GM10248 (cell line): ENCODE data around the gene MYO7A.

Experiments used
- CTCF ChIA-PET: fragments of 300-600 bp; sonication (Branson Sonifier 250); formaldehyde crosslinking; extraction: SDS; loops from one replicate; lab custom pipeline; 2021; ENCODE audit warnings: antibody characterized with exemption; lab: Yijun Ruan, JAX
- POLR2A ChIA-PET: fragments of 350-650 bp; sonication (Branson Sonifier 250); formaldehyde crosslinking; extraction: SDS; loops from one replicate; lab custom pipeline; 2020; ENCODE audit warnings: antibody characterized with exemption; lab: Yijun Ruan, JAX
- DNase-seq: peaks from one replicate; pipeline ENCODE4 v3.0.0; 2012; ENCODE audit errors: extremely low spot score
- TF ChIP-seq, protein P1 (sequence below): IDR thresholded peaks from 2 replicates; pipeline ENCODE4 v1.5.1; 2012; ENCODE audit warnings: mild to moderate bottlenecking, low read depth; ENCODE audit errors: extremely low read depth, missing control alignments, control extremely low read depth

MYO7A gene

GRCh38 chr11:77088236-77089003 is 39.6 kb upstream of the MYO7A start:
- TF ChIP-seq, protein P1, sequence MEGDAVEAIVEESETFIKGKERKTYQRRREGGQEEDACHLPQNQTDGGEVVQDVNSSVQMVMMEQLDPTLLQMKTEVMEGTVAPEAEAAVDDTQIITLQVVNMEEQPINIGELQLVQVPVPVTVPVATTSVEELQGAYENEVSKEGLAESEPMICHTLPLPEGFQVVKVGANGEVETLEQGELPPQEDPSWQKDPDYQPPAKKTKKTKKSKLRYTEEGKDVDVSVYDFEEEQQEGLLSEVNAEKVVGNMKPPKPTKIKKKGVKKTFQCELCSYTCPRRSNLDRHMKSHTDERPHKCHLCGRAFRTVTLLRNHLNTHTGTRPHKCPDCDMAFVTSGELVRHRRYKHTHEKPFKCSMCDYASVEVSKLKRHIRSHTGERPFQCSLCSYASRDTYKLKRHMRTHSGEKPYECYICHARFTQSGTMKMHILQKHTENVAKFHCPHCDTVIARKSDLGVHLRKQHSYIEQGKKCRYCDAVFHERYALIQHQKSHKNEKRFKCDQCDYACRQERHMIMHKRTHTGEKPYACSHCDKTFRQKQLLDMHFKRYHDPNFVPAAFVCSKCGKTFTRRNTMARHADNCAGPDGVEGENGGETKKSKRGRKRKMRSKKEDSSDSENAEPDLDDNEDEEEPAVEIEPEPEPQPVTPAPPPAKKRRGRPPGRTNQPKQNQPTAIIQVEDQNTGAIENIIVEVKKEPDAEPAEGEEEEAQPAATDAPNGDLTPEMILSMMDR: no peak
- ChIA-PET CTCF (interaction anchor here (4.6 to 9.1 kb wide), 4 partner anchors 7 to 169 kb away, joined by 38 to 85 read pairs (median 70); no protein-coding TSS in a partner anchor), POLR2A (no interaction called here)
- no peak for DNase-seq

DNA sequence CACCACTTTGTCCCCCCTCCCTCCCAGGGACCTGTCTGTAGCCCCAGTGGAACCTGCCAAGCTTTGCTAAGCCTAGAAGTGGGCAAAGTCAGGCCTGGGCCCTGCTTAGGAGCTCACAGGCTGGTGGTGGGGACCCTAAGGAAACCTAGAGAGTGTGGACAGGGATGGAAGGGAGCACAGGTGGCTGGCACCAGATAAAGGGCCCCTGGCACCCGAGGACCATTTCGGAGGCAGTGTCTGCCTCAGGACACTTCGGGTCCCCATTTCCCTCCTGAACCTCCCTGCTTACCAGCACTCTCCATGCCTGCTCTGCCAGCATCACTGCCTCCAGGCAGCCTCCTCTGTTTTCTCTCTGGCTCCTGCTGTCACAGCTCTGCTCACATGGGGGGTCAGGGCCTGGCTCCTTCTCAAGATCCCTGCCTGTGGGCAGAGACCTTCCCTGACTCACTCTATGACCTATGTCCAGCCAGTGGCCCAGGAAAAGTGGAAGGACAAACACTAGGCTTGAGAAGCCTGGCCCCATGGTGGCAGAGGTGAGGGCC is 39.0 kb upstream of the MYO7A start:
- TF ChIP-seq, protein P1: no peak
- POLR2A ChIA-PET: no interaction called here
- DNase-seq: no peak
- CTCF ChIA-PET: interaction anchor here (3.4 to 9.1 kb wide), 5 partner anchors 8 to 169 kb away, joined by 19 to 85 read pairs (median 68); no protein-coding TSS in a partner anchor

DNA sequence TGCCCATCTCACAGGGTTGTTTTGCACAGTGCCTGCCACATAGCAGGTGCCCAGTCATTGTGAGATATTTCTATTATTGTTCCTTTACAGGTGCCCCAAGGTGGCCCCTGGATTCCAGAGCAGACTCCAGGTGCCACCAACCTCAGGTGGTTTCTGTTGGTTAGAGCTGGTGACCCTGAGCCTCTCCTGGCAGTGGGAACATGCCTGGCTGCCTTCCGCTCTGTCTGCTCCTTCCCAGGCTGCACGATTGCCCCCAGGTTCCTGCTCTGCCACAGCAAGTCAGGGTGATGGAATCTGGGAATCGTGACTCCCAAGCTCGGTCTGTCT is 38.0 kb upstream of the MYO7A start:
- no peak for DNase-seq
- TF ChIP-seq, protein P1: no peak
- ChIA-PET POLR2A (no interaction called here), CTCF (interaction anchor here (1.7 to 9.1 kb wide), 13 partner anchors 9 to 170 kb away, joined by 5 to 85 read pairs (median 27); partner anchors contain the start of gene CAPN5)

GRCh38 chr11:77090373-77091111 is 37.5 kb upstream of the MYO7A start:
- ChIA-PET CTCF (interaction anchor here (0.9 to 9.1 kb wide), 40 partner anchors 9 to 458 kb away, joined by 3 to 85 read pairs (median 6); partner anchors contain the start of genes B3GNT6, CAPN5 and MYO7A), POLR2A (interaction anchor here (1.0 kb wide), 1 partner anchor 43 kb away, joined by 3 read pairs; no protein-coding TSS in a partner anchor)
- DNase-seq: no peak
- TF ChIP-seq, protein P1: no peak

DNA sequence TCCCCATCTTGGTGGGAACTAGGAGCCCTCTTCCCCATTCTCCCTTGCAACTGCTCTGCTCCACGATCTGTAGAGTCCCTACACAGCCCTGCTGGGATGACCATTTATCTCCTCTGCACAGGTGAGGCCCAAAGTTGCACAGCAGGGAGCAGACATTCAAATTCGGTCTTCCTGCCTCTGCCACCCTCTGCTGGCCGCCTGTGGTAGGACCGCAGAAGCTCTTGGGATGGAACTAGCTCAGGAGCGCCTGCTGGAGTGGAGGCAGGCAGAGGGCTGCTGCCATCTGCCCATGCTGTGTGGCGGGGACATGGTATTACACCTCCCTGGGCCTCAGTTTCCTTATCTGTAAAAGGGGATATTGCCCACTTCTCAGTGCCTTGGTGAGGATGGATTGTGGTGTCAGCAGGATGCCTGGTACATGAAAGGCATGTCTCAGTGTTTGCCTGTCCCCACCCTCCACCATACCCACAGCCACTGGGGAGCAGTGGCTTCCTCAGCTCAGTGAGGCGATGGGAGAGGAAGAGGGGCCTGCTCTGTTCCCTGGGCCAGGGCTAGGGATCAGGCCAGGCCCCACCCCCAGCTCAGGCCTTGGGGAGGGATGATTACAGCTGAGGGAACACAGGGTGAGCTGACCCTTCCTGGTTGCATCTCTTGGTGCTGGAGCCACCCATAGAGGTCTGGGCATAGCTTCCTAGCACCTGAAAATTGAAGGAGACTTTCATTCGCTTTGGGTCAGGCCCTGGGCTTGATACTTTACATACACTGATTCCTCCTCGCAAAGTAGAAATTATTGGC is 36.7 kb upstream of the MYO7A start:
- POLR2A ChIA-PET: interaction anchor here (1.0 kb wide), 1 partner anchor 44 kb away, joined by 3 read pairs; no protein-coding TSS in a partner anchor
- CTCF ChIA-PET: interaction anchor here (0.6 to 9.1 kb wide), 48 partner anchors 8 to 528 kb away, joined by 3 to 85 read pairs (median 5); partner anchors contain the start of genes B3GNT6, CAPN5 and MYO7A
- TF ChIP-seq, protein P1: peak; percentile 98
- peak; percentile 91 for DNase-seq
